ENCODE measurements around the gene NUP205.

Gene NUP205

DNA sequence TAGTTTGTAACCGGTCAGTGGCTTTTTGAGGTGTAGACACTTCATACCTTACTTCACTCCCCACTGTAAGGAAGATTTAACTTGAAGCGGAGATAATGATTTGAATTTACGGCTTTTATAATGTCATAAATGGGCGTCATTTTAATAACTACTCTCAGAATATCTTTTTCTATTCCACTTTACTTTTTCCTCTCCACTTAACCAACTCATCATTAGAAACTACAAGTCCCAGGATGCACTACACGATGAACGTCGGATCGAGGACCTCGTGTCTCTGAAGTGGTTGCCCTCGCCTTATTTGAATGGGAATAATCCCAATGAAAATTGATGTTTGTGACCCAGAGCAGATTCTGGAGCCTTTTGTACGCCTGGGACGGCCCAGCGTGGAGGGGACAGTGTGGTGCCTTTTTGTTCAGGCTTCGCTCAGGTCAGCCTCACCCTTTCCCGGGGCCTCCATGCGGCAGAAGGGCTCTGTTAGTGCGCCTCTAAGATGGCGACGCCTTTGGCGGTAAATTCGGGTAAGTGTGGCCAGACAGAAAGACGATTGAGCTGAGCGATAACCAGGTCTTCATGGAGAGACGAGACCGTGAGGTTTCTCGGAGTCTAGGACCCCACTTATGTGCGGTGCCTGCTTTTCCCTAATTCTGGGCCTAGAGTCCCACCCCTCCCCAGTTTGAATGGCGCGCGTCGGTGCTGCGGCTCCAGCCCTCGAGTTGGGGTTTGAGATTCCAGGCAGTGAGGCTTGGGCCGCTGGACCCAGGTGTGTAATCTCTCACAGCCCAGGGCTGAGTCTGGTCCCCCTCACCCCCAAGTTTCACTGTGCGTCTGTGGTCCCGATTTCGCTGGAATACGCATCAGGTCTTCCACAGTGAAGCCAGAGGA, at the start of gene NUP205:
Gene NUP205 (plus strand): TSS at position 463 of the 882 bp plus-strand sequence. CDS start 28 bp downstream, at position 491.
- FAIRE-seq (peak; percentile 93), DNase-seq (ENCODE audit: extremely low spot score, insufficient read length, low read depth) (peak; percentile 66)

DNA sequence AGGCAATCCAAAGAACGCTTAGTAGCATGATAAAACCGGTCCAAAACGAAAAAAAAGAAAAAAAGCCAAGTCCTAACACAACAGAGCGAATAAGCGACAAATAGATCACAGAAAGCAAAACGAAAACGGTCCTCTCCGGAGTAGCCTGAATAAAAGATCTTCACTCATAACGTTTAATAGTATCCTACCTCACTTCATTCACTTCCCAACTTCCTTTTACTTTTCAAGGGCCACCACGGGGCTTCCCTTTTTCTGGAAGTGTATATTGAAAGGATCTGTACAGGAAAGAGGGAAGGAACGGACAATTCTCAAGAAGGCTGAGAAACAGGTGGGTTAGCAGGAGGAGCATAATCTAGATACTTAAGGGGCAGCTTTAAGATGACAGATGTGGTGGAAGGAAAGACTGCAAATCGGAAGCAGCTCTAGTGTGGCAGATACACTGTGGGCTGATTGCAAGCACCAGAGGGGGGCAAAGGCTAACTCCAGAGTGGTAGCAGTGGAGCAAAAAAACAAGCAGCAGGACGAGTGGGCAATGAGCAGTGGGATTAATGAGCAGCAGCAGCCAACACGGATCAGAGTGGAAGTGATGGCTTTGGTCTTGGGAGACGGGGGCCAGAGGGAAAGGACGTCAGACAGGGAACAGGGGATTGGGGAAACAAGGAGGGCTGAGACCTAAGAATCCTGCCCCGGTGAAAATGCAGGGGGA, 48.7 kb upstream of the NUP205 start:
- DNase-seq (ENCODE audit: extremely low spot score, insufficient read length, low read depth), result no peak
- FAIRE-seq, result peak; percentile 42

GRCh38 chr7:135509589-135509838, 48.2 kb upstream of the NUP205 start:
- FAIRE-seq (peak; percentile 9), DNase-seq (ENCODE audit: extremely low spot score, insufficient read length, low read depth) (no peak)

GRCh38 chr7:135509839-135510591, 47.7 kb upstream of the NUP205 start, which contains the start of gene CNOT4:
Gene CNOT4 (minus strand): TSS chr7:135510102. CDS start chr7:135438331, 71,771 bp downstream.
- DNase-seq (ENCODE audit: extremely low spot score, insufficient read length, low read depth), result peak; percentile 91
- FAIRE-seq, result peak; percentile 75

GRCh38 chr7:135510592-135511183, 47.0 kb upstream of the NUP205 start:
- DNase-seq (ENCODE audit: extremely low spot score, insufficient read length, low read depth) (no peak), FAIRE-seq (no peak)

DNA sequence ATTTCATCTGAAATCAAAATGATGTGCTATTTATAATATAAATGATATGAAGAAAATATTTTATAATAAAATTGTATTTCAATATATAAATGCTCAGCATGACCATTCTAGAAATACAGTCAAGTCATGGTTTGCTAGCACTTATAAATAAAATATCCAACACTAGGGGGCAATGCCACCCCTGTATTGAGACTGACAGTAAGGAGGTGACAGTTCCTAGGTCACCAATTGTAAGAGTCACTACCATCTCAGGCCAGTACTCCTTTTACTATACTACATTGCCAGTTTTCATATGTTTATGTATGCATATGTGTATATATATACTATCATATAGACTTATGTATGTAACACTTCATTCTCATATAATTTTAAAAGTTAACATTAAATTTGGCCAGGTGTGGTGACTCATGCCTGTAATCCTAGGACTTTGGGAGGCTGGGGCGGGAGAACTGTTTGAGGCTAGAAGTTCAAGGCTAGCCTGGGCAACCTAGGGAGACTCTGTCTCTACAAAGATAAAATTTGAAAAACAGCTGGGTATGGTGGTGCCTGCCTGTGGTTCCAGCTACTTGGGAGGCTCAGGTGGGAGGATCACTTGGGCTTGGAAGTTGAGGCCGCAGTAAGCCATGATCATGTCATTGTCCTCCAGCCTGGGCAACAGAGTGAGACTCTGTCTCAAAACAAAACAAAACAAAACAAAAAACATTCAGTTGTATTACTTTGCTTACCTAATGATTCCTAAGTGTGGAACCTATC, 45.4 kb upstream of the NUP205 start:
- FAIRE-seq (no peak), DNase-seq (ENCODE audit: extremely low spot score, insufficient read length, low read depth) (peak; percentile 9)

- no peak for FAIRE-seq
Observed at GRCh38 chr7:135514856-135515255, 42.9 kb upstream of the NUP205 start.

DNA sequence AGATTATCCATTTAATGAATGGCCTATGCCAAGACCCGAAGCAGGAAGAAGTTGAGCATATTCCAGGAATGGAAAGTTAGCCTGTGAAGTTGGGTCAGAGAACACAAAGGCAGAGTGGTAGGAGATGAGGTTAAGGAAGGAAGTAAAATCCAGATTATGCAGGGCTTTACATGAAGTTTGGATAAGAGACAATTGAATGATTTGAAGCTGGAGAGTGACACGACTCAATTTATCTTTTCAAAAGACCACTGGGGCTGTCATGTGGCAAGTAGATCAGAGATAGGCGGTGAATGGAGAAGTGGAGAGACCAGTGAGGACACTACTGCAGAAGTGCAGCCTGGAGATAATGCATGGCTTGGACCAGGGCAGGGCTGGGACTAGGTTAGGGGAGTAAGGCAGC, 40.7 kb upstream of the NUP205 start:
- no peak for DNase-seq (ENCODE audit: extremely low spot score, insufficient read length, low read depth)
- no peak for FAIRE-seq

More at GRCh38 chr7:135514856-135515255, 42.9 kb upstream of the NUP205 start:
- no peak for DNase-seq (ENCODE audit: extremely low spot score, insufficient read length, low read depth)

- no peak for FAIRE-seq
- no peak for DNase-seq (ENCODE audit: extremely low spot score, insufficient read length, low read depth)
Observed at GRCh38 chr7:135518748-135519147, 39.0 kb upstream of the NUP205 start.

- no peak for DNase-seq (ENCODE audit: extremely low spot score, insufficient read length, low read depth)
- FAIRE-seq, result no peak
Observed at GRCh38 chr7:135519233-135519688, 38.5 kb upstream of the NUP205 start.

DNA sequence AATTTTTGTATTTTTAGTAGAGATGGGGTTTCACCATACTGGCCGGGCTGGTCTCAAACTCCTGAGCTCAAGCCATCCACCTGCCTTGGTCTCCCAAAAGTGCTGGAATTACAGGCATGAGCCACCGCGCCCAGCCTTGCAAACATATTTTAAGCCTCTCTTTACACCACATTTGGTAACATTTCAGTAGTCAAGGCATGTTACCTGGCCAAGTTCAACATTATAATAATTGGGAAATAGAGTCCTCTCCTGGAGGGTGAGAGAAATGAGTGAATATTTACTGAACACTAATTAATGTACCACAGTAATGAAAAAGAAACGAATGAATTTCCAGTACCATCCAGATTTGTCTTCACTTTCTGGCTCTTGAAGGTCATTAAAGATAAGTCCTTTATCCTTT, 37.8 kb upstream of the NUP205 start:
- no peak for FAIRE-seq
- DNase-seq (ENCODE audit: extremely low spot score, insufficient read length, low read depth), result no peak

DNA sequence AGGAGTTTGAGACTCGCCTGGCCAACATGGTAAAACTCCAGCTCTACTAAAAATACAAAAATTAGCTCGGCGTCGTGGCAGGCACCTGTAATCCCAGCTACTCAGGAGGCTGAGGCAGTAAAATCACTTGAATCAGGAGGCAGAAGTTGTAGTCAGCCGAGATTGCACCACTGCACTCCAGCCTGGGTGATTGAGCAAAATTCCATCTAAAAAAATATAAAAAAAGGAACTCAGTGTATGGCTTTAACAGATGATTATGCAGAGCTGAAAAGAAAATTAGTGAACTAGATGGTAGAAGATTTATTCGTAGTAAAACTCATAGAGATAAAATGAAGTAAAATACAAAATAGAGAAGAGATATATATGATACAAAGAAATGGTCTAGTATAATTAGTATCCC, 35.2 kb upstream of the NUP205 start:
- FAIRE-seq (no peak), DNase-seq (ENCODE audit: extremely low spot score, insufficient read length, low read depth) (no peak)

DNA sequence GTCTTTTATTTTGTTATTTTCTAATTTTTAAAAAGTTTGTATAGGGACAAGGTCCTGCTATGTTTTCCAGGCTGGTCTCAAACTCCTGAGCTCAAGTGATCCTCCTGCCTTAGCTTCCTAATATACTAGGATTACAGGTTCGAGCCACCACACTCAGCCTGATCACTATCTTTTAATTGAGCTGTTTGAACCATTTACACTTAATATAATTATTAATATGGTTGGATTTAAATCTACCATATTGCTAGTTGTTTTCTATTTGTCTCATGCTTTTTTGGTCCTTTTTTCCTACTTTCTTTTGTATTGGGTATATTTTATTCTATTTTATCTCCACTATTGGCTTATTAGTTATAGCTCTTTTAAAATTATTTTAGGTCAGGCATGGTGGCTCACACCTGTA, 34.6 kb upstream of the NUP205 start:
- FAIRE-seq (no peak), DNase-seq (ENCODE audit: extremely low spot score, insufficient read length, low read depth) (no peak)

- no peak for DNase-seq (ENCODE audit: extremely low spot score, insufficient read length, low read depth)
- no peak for FAIRE-seq
Observed at GRCh38 chr7:135525426-135525825, 32.3 kb upstream of the NUP205 start.

DNA sequence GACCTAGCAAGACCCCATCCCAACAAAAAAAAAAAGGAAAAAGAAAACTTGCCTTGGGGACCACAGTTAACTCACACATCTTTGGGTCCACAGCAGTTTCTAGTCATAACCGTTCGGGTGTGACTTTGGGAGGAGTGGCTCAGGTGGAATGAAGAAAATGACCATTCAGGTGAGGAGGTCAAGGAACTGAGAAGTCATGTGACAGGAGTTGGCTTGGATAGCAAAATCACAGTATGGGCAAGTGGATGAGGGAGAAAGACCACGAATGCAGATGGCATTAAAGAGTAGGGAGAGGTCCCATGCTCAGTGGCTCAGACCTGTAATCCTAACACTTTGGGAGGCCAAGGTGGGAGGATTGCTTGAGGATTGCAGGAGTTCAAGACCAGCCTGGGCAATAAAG, 30.7 kb upstream of the NUP205 start:
- FAIRE-seq (no peak), DNase-seq (ENCODE audit: extremely low spot score, insufficient read length, low read depth) (no peak)

DNA sequence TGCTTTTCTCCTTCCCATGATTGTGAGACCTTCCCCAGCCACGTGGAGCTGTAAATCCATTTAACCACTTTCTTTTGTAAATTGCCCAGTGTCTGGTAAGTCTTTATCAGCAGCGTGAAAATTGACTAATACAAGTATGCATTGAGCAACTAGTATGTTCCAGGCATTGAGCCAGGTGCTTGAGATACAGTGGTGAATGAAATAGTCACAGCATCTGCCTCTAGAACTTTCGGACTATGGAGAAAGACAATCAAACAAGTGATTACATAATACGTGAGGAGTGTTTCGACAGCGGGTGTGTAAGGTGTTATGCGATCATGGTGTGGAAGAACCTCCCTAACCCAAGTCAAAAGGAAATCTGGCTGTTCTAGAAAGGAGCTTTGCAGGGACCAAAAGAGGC, 21.6 kb upstream of the NUP205 start:
- no peak for DNase-seq (ENCODE audit: extremely low spot score, insufficient read length, low read depth)
- no peak for FAIRE-seq

DNA sequence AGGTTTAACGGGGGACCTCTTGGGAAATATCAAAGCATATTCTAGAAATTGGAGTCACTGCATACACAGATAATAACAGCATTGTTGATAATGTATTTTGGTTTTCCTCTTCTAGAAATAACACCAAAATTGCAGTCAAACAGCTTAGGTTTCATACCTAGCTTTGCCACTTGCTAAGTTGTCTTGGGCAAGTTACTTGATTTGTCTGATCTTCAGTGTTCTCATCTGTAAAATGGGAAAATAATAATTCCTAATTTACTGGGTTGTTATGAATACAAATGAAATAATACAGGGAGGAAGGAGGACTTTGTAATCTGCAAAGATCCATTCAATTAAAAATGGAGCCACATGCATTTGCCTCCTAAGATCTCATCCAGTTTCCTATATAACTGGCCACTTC, 20.3 kb upstream of the NUP205 start:
- DNase-seq (ENCODE audit: extremely low spot score, insufficient read length, low read depth), result no peak
- FAIRE-seq, result no peak

DNA sequence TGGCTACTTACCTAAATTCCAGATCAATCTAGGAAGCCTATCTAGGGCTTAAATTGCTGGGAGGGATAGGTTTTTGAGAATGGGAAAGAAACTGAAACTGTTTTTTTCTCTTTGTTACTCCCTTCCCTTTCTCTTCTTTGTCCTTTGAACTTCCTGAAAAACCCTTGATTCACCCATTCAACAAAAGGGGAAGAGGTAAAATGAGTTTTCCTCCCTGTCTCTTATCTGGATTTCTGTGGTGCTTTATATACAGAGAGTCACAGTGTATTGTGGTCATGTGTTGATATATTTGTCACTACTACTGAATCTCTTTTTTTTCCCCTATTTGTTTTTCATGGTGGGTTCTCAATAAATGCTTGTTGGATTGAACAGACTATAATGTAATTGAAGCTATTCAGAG, 19.8 kb upstream of the NUP205 start:
- FAIRE-seq (no peak), DNase-seq (ENCODE audit: extremely low spot score, insufficient read length, low read depth) (no peak)

DNA sequence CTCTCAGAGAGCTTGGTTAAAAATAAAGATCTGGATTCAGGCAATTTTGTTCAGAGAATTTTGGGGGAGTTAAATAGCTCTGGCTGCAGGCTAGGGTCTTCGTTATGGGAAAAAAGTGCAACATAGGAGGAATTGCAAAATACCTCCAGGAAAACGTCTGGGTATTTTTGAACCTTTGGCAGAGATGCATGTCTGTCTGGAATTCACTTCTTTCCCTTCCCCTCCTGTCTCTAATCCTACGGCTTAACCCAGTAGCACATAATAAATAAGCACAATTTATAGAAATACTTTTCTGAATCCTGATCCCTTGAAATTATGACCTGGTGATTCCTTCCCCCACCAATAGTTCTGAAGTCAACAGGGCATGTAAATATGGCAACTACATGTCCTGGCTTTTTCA, 19.3 kb upstream of the NUP205 start:
- DNase-seq (ENCODE audit: extremely low spot score, insufficient read length, low read depth) (no peak), FAIRE-seq (no peak)

GRCh38 chr7:135539629-135540028, 18.1 kb upstream of the NUP205 start:
- no peak for FAIRE-seq

More at GRCh38 chr7:135539629-135540028, 18.1 kb upstream of the NUP205 start:
- DNase-seq (ENCODE audit: extremely low spot score, insufficient read length, low read depth), result no peak
